ENCODE data around the gene SETD1B. TPM values are rescaled to one million over a fixed set of nuclear protein-coding genes. Genes with fewer than 3 reads are reported as not detected.

The SETD1B gene
- total and polyA plus RNA-seq, 2 experiments from 2014 or later = 2.0 to 2.7 TPM

GRCh38 chr12:121816925-121817647 lies 13.3 kb downstream of the SETD1B start:
- H3K27me3 ChIP-seq (replicated peaks; ENCODE audit: insufficient read depth) = no peaks in the 10 kb centered on the region
- no peaks in the 10 kb centered on the region for H4K20me1 ChIP-seq (ENCODE audit: insufficient read depth)
- H3K9ac ChIP-seq = no peak overlapping the region
- TF ChIP-seq EZH2 (IDR thresholded peaks at IDR 0.05; ENCODE audit: insufficient read depth, poor library complexity, severe bottlenecking) = no peak
- TF ChIP-seq EZH2phosphoT487 (IDR thresholded peaks at IDR 0.05; ENCODE audit: insufficient read depth, low read depth) = no peak
- no peak for DNase-seq
- no peaks in the 10 kb centered on the region; the same call in 1 of the 2 replicates for H3F3A ChIP-seq (ENCODE audit: insufficient read depth)
- no peak overlapping the region for H3K27ac ChIP-seq
- H3K4me1 ChIP-seq (ENCODE audit: insufficient read depth) = peaks cover 7% of the 10 kb centered on the region; the same call in 1 of the 2 replicates
- H2AFZ ChIP-seq = no peak overlapping the region
- in situ Hi-C loops (cut with MboI) = no loop called here
- 95 to 97% methylated on average over 28 to 47 of the region's 47 CpGs for WGBS, 2 experiments (ENCODE audit: low coverage in 1 of 2, low lambda C conversion rate in 2 of 2, missing lambda C conversion rate in 2 of 2)
- H3K79me2 ChIP-seq (ENCODE audit: insufficient read depth) = peaks cover 83% of the 10 kb centered on the region
- H3K9me2 ChIP-seq (ENCODE audit: insufficient read depth) = no peaks in the 10 kb centered on the region
- H3K4me2 ChIP-seq (ENCODE audit: unreplicated experiment) = no peak overlapping the region
- no peak overlapping the region for H3K4me3 ChIP-seq
- no peaks in the 10 kb centered on the region for H3K9me3 ChIP-seq (ENCODE audit: low read depth)
- H3K36me3 ChIP-seq (ENCODE audit: low read depth) = peaks cover 50% of the 10 kb centered on the region

- H3K4me1 ChIP-seq (ENCODE audit: insufficient read depth) = peaks cover 7% of the 10 kb centered on the region; the same call in 1 of the 2 replicates
- H3K9me2 ChIP-seq (ENCODE audit: insufficient read depth) = no peaks in the 10 kb centered on the region
- H4K20me1 ChIP-seq (ENCODE audit: insufficient read depth) = no peaks in the 10 kb centered on the region
- no peak overlapping the region for H3K4me3 ChIP-seq
- H3K79me2 ChIP-seq (ENCODE audit: insufficient read depth) = peaks cover 79% of the 10 kb centered on the region
- H3F3A ChIP-seq (ENCODE audit: insufficient read depth) = no peaks in the 10 kb centered on the region; the same call in 1 of the 2 replicates
- 91 to 94% methylated on average over 16 to 18 of the region's 18 CpGs for WGBS, 2 experiments (ENCODE audit: low coverage in 1 of 2, low lambda C conversion rate in 2 of 2, missing lambda C conversion rate in 2 of 2)
- in situ Hi-C loops (cut with MboI) = no loop called here
- no peak overlapping the region for H3K9ac ChIP-seq
- H3K36me3 ChIP-seq (ENCODE audit: low read depth) = peaks cover 50% of the 10 kb centered on the region
- no peak for TF ChIP-seq EZH2phosphoT487 (IDR thresholded peaks at IDR 0.05; ENCODE audit: insufficient read depth, low read depth)
- TF ChIP-seq EZH2 (IDR thresholded peaks at IDR 0.05; ENCODE audit: insufficient read depth, poor library complexity, severe bottlenecking) = no peak
- no peak overlapping the region for H3K4me2 ChIP-seq (ENCODE audit: unreplicated experiment)
- no peak overlapping the region for H3K27ac ChIP-seq
- DNase-seq = no peak
- no peak overlapping the region for H2AFZ ChIP-seq
- no peaks in the 10 kb centered on the region for H3K27me3 ChIP-seq (replicated peaks; ENCODE audit: insufficient read depth)
- H3K9me3 ChIP-seq (ENCODE audit: low read depth) = no peaks in the 10 kb centered on the region
Measured at GRCh38 chr12:121817648-121818043, 13.8 kb downstream of the SETD1B start.

- Histone ChIP-seq H3F3A (ENCODE audit: insufficient read depth) (no peaks in the 10 kb centered on the region; the same call in 1 of the 2 replicates), H3K36me3 (ENCODE audit: low read depth) (peaks cover 62% of the 10 kb centered on the region), H3K9me3 (ENCODE audit: low read depth) (no peaks in the 10 kb centered on the region), H3K27me3 (replicated peaks; ENCODE audit: insufficient read depth) (no peaks in the 10 kb centered on the region), H2AFZ (no peak overlapping the region), H3K4me3 (no peak overlapping the region), H3K9ac (no peak overlapping the region), H3K9me2 (ENCODE audit: insufficient read depth) (no peaks in the 10 kb centered on the region), H3K27ac (no peak overlapping the region), H3K79me2 (ENCODE audit: insufficient read depth) (peaks cover 65% of the 10 kb centered on the region), H3K4me1 (ENCODE audit: insufficient read depth) (no peaks in the 10 kb centered on the region), H4K20me1 (ENCODE audit: insufficient read depth) (no peaks in the 10 kb centered on the region), H3K4me2 (ENCODE audit: unreplicated experiment) (no peak overlapping the region)
- 86 to 89% methylated on average over 17 to 22 of the region's 22 CpGs for WGBS, 2 experiments (ENCODE audit: low coverage in 1 of 2, low lambda C conversion rate in 2 of 2, missing lambda C conversion rate in 2 of 2)
- TF ChIP-seq EZH2phosphoT487 (IDR thresholded peaks at IDR 0.05; ENCODE audit: insufficient read depth, low read depth) (no peak), EZH2 (IDR thresholded peaks at IDR 0.05; ENCODE audit: insufficient read depth, poor library complexity, severe bottlenecking) (no peak)
- in situ Hi-C loops (cut with MboI) = no loop called here
- no peak for DNase-seq
Measured at GRCh38 chr12:121819212-121819949, 15.6 kb downstream of the SETD1B start.

- Histone ChIP-seq H4K20me1 (ENCODE audit: insufficient read depth) (no peaks in the 10 kb centered on the region), H3K27ac (no peak overlapping the region), H3K4me3 (no peak overlapping the region), H3K4me2 (ENCODE audit: unreplicated experiment) (no peak overlapping the region), H3F3A (ENCODE audit: insufficient read depth) (no peaks in the 10 kb centered on the region; the same call in 1 of the 2 replicates), H3K36me3 (ENCODE audit: low read depth) (peaks cover 65% of the 10 kb centered on the region), H3K9ac (no peak overlapping the region), H3K9me3 (ENCODE audit: low read depth) (no peaks in the 10 kb centered on the region), H3K4me1 (ENCODE audit: insufficient read depth) (no peaks in the 10 kb centered on the region), H3K9me2 (ENCODE audit: insufficient read depth) (no peaks in the 10 kb centered on the region), H3K27me3 (replicated peaks; ENCODE audit: insufficient read depth) (no peaks in the 10 kb centered on the region), H2AFZ (no peak overlapping the region), H3K79me2 (ENCODE audit: insufficient read depth) (peaks cover 58% of the 10 kb centered on the region)
- in situ Hi-C loops (cut with MboI) = no loop called here
- WGBS, 2 experiments (ENCODE audit: low coverage in 1 of 2, low lambda C conversion rate in 2 of 2, missing lambda C conversion rate in 2 of 2) = 94 to 96% methylated on average over 7 of the region's 7 CpGs
- TF ChIP-seq EZH2 (IDR thresholded peaks at IDR 0.05; ENCODE audit: insufficient read depth, poor library complexity, severe bottlenecking) = no peak
- TF ChIP-seq EZH2phosphoT487 (IDR thresholded peaks at IDR 0.05; ENCODE audit: insufficient read depth, low read depth) = no peak
- no peak for DNase-seq
Measured at GRCh38 chr12:121820056-121820455, 16.2 kb downstream of the SETD1B start.

Data from GM23248 (cell line).